HK-2 (cell line): Measurements from ENCODE around the gene KAT6B.
"Not testable (repeated sequence)": the region's sequence is repeated elsewhere in the genome, so short reads cannot be mapped to it uniquely, and the experiment has no call there.

ENCODE experiments used
- DNase-seq: peaks from one replicate; pipeline ENCODE4 v3.0.0-alpha.2; 2018; ENCODE audit not compliant: unreplicated experiment

Gene KAT6B

GRCh38 chr10:74826142-74827044 lies at the start of gene KAT6B:
TSS of gene KAT6B (plus strand) at chr10:74826600. CDS start at chr10:74842858, 16,258 bp downstream.
- peak; percentile 100 for DNase-seq

DNA sequence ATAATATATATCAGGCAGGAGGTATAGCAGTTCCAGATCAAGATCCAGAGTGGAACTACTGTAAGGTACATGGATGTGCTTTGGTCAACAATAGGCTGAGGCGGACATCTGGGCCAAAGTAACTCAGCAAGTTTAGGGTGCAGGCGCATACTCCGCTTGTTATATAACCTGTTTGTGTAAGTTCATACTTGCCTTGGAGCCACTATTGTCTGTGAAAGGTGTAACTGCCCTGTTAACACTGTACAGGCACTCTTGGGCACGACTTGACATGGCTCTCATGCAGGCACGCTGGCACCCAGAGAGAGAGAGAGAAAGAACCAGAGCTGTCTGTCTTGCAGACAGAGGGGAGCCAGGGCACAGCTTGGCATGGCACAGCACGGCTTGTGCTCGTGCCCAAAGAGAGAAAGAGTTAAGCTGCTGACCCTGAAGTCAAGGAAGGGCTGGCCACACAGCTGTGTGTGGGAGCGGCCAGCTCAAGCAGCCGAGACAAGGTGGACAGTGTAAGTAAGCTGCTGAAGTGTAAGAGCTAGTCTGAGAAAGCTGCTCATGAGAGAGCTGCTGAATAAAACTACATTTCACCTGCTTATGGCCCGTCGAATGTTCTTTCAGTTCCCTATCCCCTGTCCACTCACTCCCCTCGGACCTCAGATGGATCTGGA lies 47.8 kb upstream of the KAT6B start:
- no peak for DNase-seq

DNA sequence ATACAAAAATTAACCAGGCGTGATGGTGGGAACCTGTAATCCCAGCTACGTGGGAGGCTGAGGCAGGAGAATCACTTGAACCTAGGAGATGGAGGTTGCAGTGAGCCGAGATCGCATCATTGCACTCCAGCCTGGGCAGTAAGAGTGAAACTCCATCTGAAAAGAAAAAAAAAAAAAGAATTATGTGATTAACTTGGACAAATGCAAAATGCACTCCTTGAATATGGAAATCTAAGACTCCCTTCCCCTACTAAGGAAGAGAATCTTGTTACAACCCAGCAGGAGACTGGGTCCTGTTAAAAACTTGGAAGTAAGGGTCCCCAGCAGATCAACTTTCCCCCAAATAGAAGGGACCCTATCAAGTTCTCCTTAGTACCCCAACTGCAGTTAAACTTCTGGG lies 44.5 kb upstream of the KAT6B start:
- not testable (repeated sequence) for DNase-seq

- DNase-seq, result no peak
Observed at GRCh38 chr10:74784462-74784861, 41.9 kb upstream of the KAT6B start.

DNA sequence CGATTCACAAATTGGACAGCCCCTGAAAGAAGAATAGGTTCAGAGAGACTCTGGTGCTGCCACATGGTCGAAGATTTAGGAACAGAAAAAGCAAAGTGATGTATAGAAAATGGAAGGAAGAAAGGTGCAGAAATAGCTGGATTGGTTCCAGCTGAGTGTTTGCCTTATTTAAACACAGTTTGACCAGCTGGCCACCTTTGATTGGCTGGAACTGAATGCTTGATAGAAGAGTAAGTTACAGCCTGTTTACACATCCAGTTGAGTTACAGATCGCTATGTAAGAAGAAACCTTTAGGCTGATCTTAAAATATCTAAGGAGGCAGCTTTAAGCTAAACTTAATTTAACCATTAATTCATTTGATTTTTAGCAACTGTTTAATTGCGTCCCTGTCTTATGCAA lies 40.3 kb upstream of the KAT6B start:
- DNase-seq, result no peak

- no peak for DNase-seq
Observed at GRCh38 chr10:74787457-74787856, 38.9 kb upstream of the KAT6B start.

- DNase-seq, result not testable (repeated sequence)
Observed at GRCh38 chr10:74791979-74792378, 34.4 kb upstream of the KAT6B start.

GRCh38 chr10:74792726-74793125 lies 33.7 kb upstream of the KAT6B start:
- DNase-seq, result no peak

DNA sequence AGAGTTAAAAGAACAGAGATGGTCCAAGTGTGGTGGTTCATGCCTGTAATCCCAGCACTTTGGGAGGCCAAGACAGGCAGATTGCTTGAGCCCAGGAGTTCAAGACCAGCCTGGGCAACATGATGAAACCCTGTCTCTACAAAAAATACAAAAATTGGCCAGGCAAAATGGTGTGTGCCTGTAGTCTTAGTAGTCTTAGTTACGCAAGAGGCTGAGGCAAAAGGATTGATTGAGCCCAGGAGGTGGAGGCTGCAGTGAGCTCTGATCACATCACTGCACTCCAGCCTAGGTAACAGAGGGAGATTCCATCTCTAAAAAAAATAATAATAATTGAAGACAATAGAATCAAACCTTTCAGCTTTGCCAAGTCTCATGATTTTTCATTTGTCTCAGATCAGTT lies 33.2 kb upstream of the KAT6B start:
- not testable (repeated sequence) for DNase-seq

GRCh38 chr10:74794531-74794930 lies 31.9 kb upstream of the KAT6B start:
- no peak for DNase-seq

- DNase-seq, result no peak
Observed at GRCh38 chr10:74797550-74797949, 28.9 kb upstream of the KAT6B start.

DNA sequence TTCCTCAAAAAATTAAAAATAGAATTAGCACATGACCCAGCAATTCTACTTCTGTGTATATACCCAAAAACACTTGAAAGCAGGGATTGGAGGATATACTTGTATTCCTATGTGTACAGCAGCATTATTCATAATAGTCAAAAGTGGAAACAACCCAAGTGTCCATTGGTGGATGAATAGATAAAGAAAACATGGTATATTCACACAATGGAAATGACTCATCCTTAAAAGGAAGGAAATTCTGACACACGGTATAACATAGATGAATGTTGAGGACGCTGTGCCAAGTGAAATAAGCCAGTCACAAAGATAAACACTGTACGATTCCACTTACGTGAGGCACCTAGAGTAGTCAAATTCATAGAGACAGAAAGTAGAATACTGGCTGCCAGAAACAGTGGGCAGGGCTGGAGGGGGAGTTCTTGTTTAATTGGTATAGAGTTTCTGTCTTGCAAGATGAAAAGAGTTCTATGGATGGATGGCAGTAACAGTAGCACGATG lies 26.6 kb upstream of the KAT6B start:
- DNase-seq, result no peak

- no peak for DNase-seq
Observed at GRCh38 chr10:74801447-74801846, 25.0 kb upstream of the KAT6B start.

- no peak for DNase-seq
Observed at GRCh38 chr10:74808501-74808900, 17.9 kb upstream of the KAT6B start.

DNA sequence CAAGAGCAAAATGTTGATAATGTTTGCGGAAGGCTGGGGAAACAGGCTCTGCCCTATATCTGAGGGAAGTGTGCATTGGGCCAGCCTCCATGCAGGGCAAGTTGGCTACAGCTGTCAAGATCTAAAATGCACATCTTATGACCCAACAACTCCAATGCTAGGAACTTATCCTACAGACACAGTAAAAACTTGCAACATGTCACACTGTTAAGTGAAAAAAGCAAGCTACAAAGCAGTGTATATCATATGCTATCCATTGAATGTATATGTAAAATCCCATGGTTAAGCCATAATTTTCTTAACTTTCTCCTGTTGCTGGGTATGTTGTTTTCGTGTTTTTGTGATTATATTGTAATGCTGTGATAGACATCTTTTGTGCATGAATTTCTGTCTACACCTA lies 16.3 kb upstream of the KAT6B start:
- DNase-seq, result no peak

DNA sequence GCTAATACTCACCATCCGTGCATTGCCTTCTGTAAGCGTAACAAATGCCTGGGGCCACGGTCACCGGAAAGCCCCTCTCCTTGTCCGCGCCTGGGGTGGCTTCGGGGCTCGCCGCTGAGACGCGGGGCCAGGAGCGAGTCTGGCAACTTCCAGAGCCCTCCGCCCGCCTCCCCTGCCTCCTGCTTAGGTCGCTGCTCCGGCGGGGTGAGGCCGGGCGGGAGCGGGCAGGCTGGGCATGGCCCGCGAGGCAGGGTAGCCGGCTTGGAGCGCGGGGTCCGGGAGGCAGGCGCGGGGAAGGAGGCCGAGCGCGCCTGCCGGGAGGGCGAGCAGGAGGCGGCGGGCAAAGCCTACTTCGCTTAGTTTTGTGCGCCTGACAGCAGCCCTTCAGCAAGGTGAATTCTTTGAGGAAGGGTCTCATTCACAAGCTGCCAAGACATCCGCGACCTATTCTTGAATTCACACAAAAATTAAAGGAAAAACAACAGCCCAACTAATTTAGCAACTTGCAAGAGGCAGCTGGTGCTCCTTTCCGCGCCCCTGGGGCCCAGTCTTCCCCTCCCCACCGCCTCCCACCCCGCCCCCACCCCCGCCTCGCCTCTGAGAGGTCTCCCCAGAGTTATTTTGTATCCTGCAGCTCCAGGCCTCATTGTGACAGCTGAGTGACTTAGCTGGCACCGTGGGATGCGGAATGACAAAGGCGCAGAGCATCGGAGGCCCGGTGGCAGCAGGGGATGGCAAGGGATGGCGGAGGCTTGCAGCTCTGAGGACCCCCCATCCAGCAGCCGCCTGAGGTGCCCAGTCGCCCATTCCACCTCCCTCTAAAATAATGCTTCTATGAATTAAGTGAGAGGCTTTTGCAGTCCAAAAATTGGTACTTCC lies 12.8 kb upstream of the KAT6B start:
- DNase-seq, result no peak

- no peak for DNase-seq
Observed at GRCh38 chr10:74814797-74815196, 11.6 kb upstream of the KAT6B start.

- no peak for DNase-seq
Observed at GRCh38 chr10:74816824-74817498, 9.4 kb upstream of the KAT6B start.

- no peak for DNase-seq
Observed at GRCh38 chr10:74821501-74821900, 4.9 kb upstream of the KAT6B start.

- DNase-seq, result no peak
Observed at GRCh38 chr10:74822101-74822500, 4.3 kb upstream of the KAT6B start.

DNA sequence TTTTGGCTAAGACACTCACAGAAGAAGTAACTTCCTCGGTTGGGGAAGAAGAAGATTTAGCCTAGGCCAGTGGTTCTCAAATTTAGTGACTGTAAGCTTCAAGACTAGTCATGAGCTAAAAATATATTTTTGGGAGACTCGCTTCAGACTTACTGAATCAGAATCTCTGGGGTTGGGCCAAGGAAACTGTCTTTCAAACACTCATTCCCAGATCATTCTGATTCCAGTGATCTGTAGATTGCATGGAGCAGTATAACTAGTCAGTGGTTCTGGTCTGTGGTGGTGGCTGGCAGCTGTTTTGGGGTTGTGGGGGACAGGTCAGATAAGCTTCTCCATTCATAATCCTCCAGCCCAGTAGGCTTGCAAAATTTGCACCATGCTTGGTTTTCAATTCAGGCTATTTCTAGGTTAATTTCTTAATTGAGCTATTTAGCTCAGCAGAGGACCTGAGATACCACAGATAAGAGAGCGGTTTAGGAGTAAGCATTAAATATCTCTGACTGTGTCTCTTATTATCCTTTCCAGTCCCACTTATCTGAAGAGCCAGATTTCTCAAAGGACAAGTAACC lies 3.8 kb upstream of the KAT6B start:
- no peak for DNase-seq
